ENCODE measurements around the gene TRAFD1. TPM values are rescaled to one million over a fixed set of nuclear protein-coding genes. Genes with fewer than 3 reads are reported as not detected.
A peak's percentile ranks its signal among the peaks of the same experiment; 100 is the strongest.

Gene TRAFD1
- total RNA-seq, 1 donor from 2014 or later = 30.8 TPM

DNA sequence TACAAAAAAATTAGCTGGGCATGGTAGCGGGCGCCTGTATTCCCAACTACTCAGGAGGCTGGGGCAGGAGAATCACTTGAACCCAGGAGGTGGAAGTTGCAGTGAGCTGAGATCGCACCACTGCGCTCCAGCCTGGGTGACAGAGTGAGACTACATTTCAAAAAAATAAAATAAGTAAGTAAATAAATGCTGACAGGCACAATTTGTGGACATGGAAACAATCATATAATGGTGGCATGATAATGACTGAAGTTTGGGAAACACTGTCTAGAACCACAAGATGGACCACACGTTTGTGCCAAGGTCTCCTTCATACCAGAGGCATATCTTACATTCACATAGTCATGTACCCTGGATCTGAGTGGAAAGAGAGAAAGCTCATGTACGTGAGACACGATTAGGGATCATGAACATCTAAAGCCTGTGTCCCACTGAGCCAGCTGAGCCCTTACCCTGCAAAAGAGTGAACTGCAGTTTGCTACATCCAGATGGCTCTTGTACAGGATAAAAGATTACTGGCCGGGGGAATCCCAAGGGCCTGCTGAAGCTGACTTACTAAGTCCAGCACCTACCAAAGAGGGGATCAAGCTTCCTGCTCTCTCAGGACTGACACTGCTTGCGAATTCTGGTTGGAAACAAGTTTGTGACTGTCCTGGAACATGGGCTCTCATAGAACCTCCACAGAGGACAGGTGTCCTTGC lies 62.9 kb downstream of the TRAFD1 start:
- Histone ChIP-seq H3K27me3 (ENCODE audit: control insufficient read depth, insufficient read depth, low read length) (no peaks in the 10 kb centered on the region), H3K4me3 (ENCODE audit: low read depth, low read length) (no peak overlapping the region), H3K36me3 (ENCODE audit: control insufficient read depth, insufficient read depth, low read length) (peaks cover 12% of the 10 kb centered on the region)
- DNase-seq (ENCODE audit: low read depth) = no peak
- FAIRE-seq = no peak
- TF ChIP-seq, protein P1, sequence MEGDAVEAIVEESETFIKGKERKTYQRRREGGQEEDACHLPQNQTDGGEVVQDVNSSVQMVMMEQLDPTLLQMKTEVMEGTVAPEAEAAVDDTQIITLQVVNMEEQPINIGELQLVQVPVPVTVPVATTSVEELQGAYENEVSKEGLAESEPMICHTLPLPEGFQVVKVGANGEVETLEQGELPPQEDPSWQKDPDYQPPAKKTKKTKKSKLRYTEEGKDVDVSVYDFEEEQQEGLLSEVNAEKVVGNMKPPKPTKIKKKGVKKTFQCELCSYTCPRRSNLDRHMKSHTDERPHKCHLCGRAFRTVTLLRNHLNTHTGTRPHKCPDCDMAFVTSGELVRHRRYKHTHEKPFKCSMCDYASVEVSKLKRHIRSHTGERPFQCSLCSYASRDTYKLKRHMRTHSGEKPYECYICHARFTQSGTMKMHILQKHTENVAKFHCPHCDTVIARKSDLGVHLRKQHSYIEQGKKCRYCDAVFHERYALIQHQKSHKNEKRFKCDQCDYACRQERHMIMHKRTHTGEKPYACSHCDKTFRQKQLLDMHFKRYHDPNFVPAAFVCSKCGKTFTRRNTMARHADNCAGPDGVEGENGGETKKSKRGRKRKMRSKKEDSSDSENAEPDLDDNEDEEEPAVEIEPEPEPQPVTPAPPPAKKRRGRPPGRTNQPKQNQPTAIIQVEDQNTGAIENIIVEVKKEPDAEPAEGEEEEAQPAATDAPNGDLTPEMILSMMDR (IDR thresholded peaks at IDR 0.05; ENCODE audit: insufficient read depth, low read length, severe bottlenecking) = no peak

- peak; percentile 76 for DNase-seq (ENCODE audit: low read depth)
- H3K36me3 ChIP-seq (ENCODE audit: control insufficient read depth, insufficient read depth, low read length) = peaks cover 11% of the 10 kb centered on the region
These were observed 65.1 kb downstream of the TRAFD1 start for GRCh38 chr12:112190231-112191025.

GRCh38 chr12:112191201-112191600 lies 65.8 kb downstream of the TRAFD1 start:
- TF ChIP-seq, protein P1 (IDR thresholded peaks at IDR 0.05; ENCODE audit: insufficient read depth, low read length, severe bottlenecking) = no peak
- no peaks in the 10 kb centered on the region for H3K27me3 ChIP-seq (ENCODE audit: control insufficient read depth, insufficient read depth, low read length)
- H3K4me3 ChIP-seq (ENCODE audit: low read depth, low read length) = no peak overlapping the region
- H3K36me3 ChIP-seq (ENCODE audit: control insufficient read depth, insufficient read depth, low read length) = peaks cover 11% of the 10 kb centered on the region
- DNase-seq (ENCODE audit: low read depth) = no peak
- FAIRE-seq = no peak

More at GRCh38 chr12:112190231-112191025, 65.1 kb downstream of the TRAFD1 start:
- no peak for FAIRE-seq
- H3K27me3 ChIP-seq (ENCODE audit: control insufficient read depth, insufficient read depth, low read length) = no peaks in the 10 kb centered on the region
- TF ChIP-seq, protein P1 (IDR thresholded peaks at IDR 0.05; ENCODE audit: insufficient read depth, low read length, severe bottlenecking) = no peak
- H3K4me3 ChIP-seq (ENCODE audit: low read depth, low read length) = no peak overlapping the region

GRCh38 chr12:112191840-112192321 lies 66.5 kb downstream of the TRAFD1 start:
- DNase-seq (ENCODE audit: low read depth) = peak; percentile 88
- Histone ChIP-seq H3K36me3 (ENCODE audit: control insufficient read depth, insufficient read depth, low read length) (peaks cover 11% of the 10 kb centered on the region), H3K4me3 (ENCODE audit: low read depth, low read length) (no peak overlapping the region), H3K27me3 (ENCODE audit: control insufficient read depth, insufficient read depth, low read length) (no peaks in the 10 kb centered on the region)
- peak; percentile 7 for FAIRE-seq
- TF ChIP-seq, protein P1 (IDR thresholded peaks at IDR 0.05; ENCODE audit: insufficient read depth, low read length, severe bottlenecking) = no peak

GRCh38 chr12:112192475-112192874 lies 67.1 kb downstream of the TRAFD1 start:
- TF ChIP-seq, protein P1 (IDR thresholded peaks at IDR 0.05; ENCODE audit: insufficient read depth, low read length, severe bottlenecking) = no peak
- DNase-seq (ENCODE audit: low read depth) (no peak), FAIRE-seq (no peak)
- H3K4me3 ChIP-seq (ENCODE audit: low read depth, low read length) = no peak overlapping the region
- H3K27me3 ChIP-seq (ENCODE audit: control insufficient read depth, insufficient read depth, low read length) = no peaks in the 10 kb centered on the region
- peaks cover 12% of the 10 kb centered on the region for H3K36me3 ChIP-seq (ENCODE audit: control insufficient read depth, insufficient read depth, low read length)

Data from bronchial epithelial cell (primary cell).